Suprapubic skin (tissue), 3 donors: ENCODE data around the gene ZNF611.

Experiments
- CTCF ChIP-seq, 2 donors: fragments of 200-600 bp in 1 of 2; fragments of 450-650 bp in 1 of 2; sonication (generic) in 1 of 2; IDR thresholded peaks; one replicate each; pipeline ENCODE4 v1.5.1; 2016 to 2019; ENCODE audit warnings: antibody characterized with exemption in 2 of 2, mild to moderate bottlenecking in 1 of 2, moderate library complexity in 1 of 2
- POLR2AphosphoS5 ChIP-seq, 3 donors: sonication (generic); formaldehyde crosslinking; IDR thresholded peaks; one replicate each; pipeline ENCODE4 v1.6.1; 2017; ENCODE audit warnings: antibody characterized with exemption in 3 of 3

DNA sequence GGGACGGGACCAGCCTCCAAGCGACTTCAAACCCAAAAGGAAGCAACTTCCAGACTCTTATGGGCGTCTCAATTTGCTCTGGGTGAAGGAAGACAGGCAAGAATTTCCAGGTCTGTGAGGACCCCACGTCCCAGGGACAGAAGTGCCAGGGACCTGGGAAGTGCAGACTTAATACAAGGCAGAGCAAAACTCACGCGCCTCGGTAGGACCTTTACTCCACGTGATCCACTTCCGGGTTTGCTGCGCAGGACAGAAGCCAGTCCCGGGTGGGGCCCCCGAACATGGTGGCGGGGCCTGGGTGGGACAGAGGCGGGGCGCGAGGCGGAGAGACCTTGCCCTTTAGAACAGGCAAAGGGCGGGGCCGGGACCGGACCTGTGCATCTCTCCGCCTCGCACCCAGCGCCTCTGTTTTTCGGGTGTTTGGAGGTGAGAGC is 9.3 kb downstream of the ZNF611 start:
- TF ChIP-seq CTCF (IDR thresholded peaks at IDR 0.05): no peak
- TF ChIP-seq POLR2AphosphoS5 (IDR thresholded peaks at IDR 0.05): no peak
